B cell (primary cell): ENCODE measurements around the gene PGLYRP3. TPM values are rescaled to one million over a fixed set of nuclear protein-coding genes. Genes with fewer than 3 reads are reported as not detected.

Source experiments
- ATAC-seq: fragments of 200-7000 bp; cut with Tn5 transposase; one replicate; pipeline ENCODE4 v1.10.0; 2021; ENCODE audit warnings: low read depth, mild to moderate bottlenecking, moderate number of reproducible peaks, moderate library complexity
- CTCF ChIA-PET: fragments of 350-600 bp; sonication (Branson Sonifier 250); formaldehyde crosslinking; loops from one replicate; lab custom pipeline; 2021; ENCODE audit warnings: antibody characterized with exemption, inconsistent platforms; lab: Charles Lee
- POLR2A ChIA-PET: fragments of 350-600 bp; sonication (Branson Sonifier 250); formaldehyde crosslinking; loops from one replicate; lab custom pipeline; 2021; ENCODE audit warnings: antibody characterized with exemption; lab: Charles Lee
- DNase-seq: peaks from one replicate; pipeline ENCODE4 v3.0.0; 2013
- H2AFZ ChIP-seq: 2 replicates; pipeline ENCODE4 v1.6.1; 2012; ENCODE audit warnings: mild to moderate bottlenecking, low read depth, low read length; ENCODE audit not compliant: insufficient read depth, poor library complexity, severe bottlenecking
- H3K27ac ChIP-seq, 2 donors: 1 replicate in 1 of 2; 2 replicates in 1 of 2; pipeline ENCODE4 v1.5.1; 2012 to 2013; ENCODE audit warnings: low read length in 2 of 2, mild to moderate bottlenecking in 2 of 2, moderate library complexity in 1 of 2
- H3K27me3 ChIP-seq, 4 experiments: fragments of 200-600 bp in 1 of 4; sonication (generic) in 1 of 4; replicated peaks in 1 of 4; 1 replicate in 2 of 4; 2 replicates in 2 of 4; pipeline versions ENCODE4 v1.6.1 to v1.7.0; 2013 to 2016; ENCODE audit warnings: low read length in 3 of 4, mild to moderate bottlenecking in 2 of 4, mixed read lengths in 1 of 4, moderate library complexity in 1 of 4; ENCODE audit not compliant: insufficient read depth in 4 of 4, control insufficient read depth in 3 of 4; ENCODE audit errors: control extremely low read depth in 1 of 4
- H3K36me3 ChIP-seq, 2 experiments: replicated peaks in 1 of 2; 1 replicate in 1 of 2; 2 replicates in 1 of 2; pipeline versions ENCODE4 v1.6.1 to v1.7.1; 2013; ENCODE audit warnings: low read length in 1 of 2; ENCODE audit not compliant: insufficient read depth in 2 of 2, control insufficient read depth in 1 of 2; ENCODE audit errors: control extremely low read depth in 1 of 2, extremely low read depth in 1 of 2
- H3K4me1 ChIP-seq, 2 donors: fragments of 200-600 bp in 1 of 2; sonication (generic) in 1 of 2; 1 replicate in 1 of 2; 2 replicates in 1 of 2; pipeline versions ENCODE4 v1.5.1 to v1.6.1; 2013 to 2017; ENCODE audit warnings: low read length in 2 of 2; ENCODE audit not compliant: control insufficient read depth in 2 of 2, insufficient read depth in 2 of 2
- H3K4me2 ChIP-seq: replicated peaks from 2 replicates; pipeline ENCODE3; 2012; ENCODE audit warnings: mild to moderate bottlenecking, low read depth, low read length; ENCODE audit not compliant: poor library complexity, severe bottlenecking
- H3K4me3 ChIP-seq, 5 experiments: fragments of 200-600 bp in 1 of 5; sonication (generic) in 1 of 5; 1 replicate in 3 of 5; 2 replicates in 2 of 5; pipeline versions ENCODE4 v1.5.1 to v1.7.0; 2011 to 2016; ENCODE audit warnings: low read length in 4 of 5, mild to moderate bottlenecking in 4 of 5, low read depth in 2 of 5, control low read depth in 1 of 5, moderate library complexity in 1 of 5; ENCODE audit not compliant: insufficient read depth in 1 of 5; ENCODE audit errors: control extremely low read depth in 1 of 5, extremely low read depth in 1 of 5
- H3K79me2 ChIP-seq: fragments of 200-600 bp; sonication (generic); one replicate; pipeline ENCODE4 v1.6.0; 2016; ENCODE audit warnings: low read length; ENCODE audit not compliant: control insufficient read depth, insufficient read depth
- H3K9ac ChIP-seq: fragments of 200-600 bp; sonication (generic); 2 replicates; pipeline ENCODE4 v1.6.1; 2017; ENCODE audit warnings: mild to moderate bottlenecking, low read length, moderate library complexity
- H3K9me3 ChIP-seq, 3 donors: one replicate each; pipeline versions ENCODE4 v1.6.1 to v1.7.1; 2013; ENCODE audit warnings: low read length in 2 of 3; ENCODE audit not compliant: control insufficient read depth in 2 of 3, insufficient read depth in 1 of 3; ENCODE audit errors: control extremely low read depth in 1 of 3
- H4K20me1 ChIP-seq: 2 replicates; pipeline ENCODE4 v1.6.0; 2012; ENCODE audit warnings: mild to moderate bottlenecking, low read length; ENCODE audit not compliant: insufficient read depth, control insufficient read depth, poor library complexity, severe bottlenecking
- H3K27ac Mint-ChIP-seq: one replicate; pipeline ENCODE4 v1.8.0; 2021; ENCODE audit warnings: mixed read lengths
- H3K27me3 Mint-ChIP-seq: one replicate; pipeline ENCODE4 v1.8.0; 2021; ENCODE audit warnings: mixed read lengths
- H3K4me1 Mint-ChIP-seq: one replicate; pipeline ENCODE4 v1.8.0; 2021; ENCODE audit warnings: mixed read lengths
- H3K4me3 Mint-ChIP-seq: one replicate; pipeline ENCODE4 v1.8.0; 2021; ENCODE audit warnings: mixed read lengths
- H3K9me3 Mint-ChIP-seq: one replicate; pipeline ENCODE4 v1.8.0; 2022; ENCODE audit warnings: mixed read lengths; ENCODE audit not compliant: insufficient read depth
- EZH2 ChIP-seq: IDR thresholded peaks from 2 replicates; pipeline ENCODE4 v1.6.1; 2012; ENCODE audit warnings: borderline replicate concordance, low read depth, mild to moderate bottlenecking, moderate library complexity, low read length; ENCODE audit not compliant: insufficient read depth, poor library complexity, severe bottlenecking
- WGBS: methylation state at CpG from one replicate; pipeline ENCODE4 v1.1.5; 2013; ENCODE audit warnings: missing lambda C conversion rate; ENCODE audit not compliant: insufficient coverage; 5-methylcytosine and 5-hydroxymethylcytosine counted together
- intact Hi-C: fragments of 100-400 bp; cut with micrococcal nuclease; formaldehyde crosslinking; loops from one replicate; pipeline ENCODE4 v1.10.0; 2022
- polyA plus RNA-seq: library from polyadenylated mRNA; depleted of rRNA; stranded (reverse); fragments of >200 nt; gene quantifications from 2 replicates; pipeline ENCODE4 v1.2.3, GENCODE V29; 2012
- total RNA-seq, 2 donors: library from RNA; stranded (reverse); fragments of 120-200 nt in 1 of 2; gene quantifications; 1 replicate in 1 of 2; 2 replicates in 1 of 2; pipeline versions ENCODE4 v1.2.3 to v1.2.4, GENCODE V29; 2013 to 2022
- TF ChIP-seq, protein P1 (sequence below): fragments of 200-600 bp; IDR thresholded peaks from one replicate; pipeline ENCODE4 v1.8.0; 2022; ENCODE audit warnings: antibody characterized with exemption, mild to moderate bottlenecking

The PGLYRP3 gene
- total and polyA plus RNA-seq, 2 donors (not counting 1 experiment from before 2014, with no cell fraction given): not detected

DNA sequence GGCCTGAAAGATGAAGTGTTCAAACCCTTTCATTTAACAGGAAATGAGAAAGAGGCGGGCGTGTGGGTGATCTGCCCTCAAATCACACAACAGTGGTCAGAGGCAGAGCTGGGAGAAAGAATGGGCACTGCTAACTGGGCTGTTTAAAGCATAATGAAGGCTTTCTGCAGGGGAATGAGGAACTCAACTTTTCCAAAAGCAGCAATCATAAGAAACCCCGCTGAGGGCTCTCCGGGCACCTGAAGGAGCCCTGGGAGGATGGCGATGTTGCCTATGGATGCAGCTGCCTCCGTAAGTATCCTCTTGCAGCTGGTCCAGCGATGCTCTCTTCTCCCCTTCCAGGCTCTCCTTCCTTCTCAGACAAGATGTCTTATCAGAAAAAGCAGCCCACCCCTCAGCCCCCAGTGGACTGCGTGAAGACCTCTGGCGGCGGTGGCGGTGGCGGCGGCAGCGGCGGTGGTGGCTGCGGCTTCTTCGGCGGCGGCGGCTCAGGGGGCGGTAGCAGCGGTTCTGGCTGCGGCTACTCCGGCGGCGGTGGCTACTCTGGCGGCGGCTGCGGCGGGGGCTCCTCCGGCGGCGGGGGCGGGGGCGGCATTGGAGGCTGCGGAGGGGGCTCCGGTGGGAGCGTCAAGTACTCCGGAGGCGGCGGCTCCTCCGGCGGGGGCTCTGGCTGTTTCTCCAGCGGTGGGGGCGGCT, 52.0 kb downstream of the PGLYRP3 start:
- H3K4me3 ChIP-seq: peak overlapping the region in 3 of 5 experiments; percentile 48 to 72 (median 56)
- ChIA-PET POLR2A (no interaction called here), CTCF (no interaction called here)
- 1% methylated on average over 42 of the region's 45 CpGs for WGBS
- no peaks in the 10 kb centered on the region for H3K9me3 Mint-ChIP-seq
- H3K27ac ChIP-seq: no peak overlapping the region
- H4K20me1 ChIP-seq: no peaks in the 10 kb centered on the region
- peak overlapping the region; percentile 64 for H3K27ac Mint-ChIP-seq
- intact Hi-C loops: no loop called here
- peak; percentile 40 for DNase-seq
- no peaks in the 10 kb centered on the region for H3K9me3 ChIP-seq
- peak overlapping the region; percentile 92 for H3K4me2 ChIP-seq
- peaks cover 30% of the 10 kb centered on the region for H3K4me1 Mint-ChIP-seq
- TF ChIP-seq, protein P1, sequence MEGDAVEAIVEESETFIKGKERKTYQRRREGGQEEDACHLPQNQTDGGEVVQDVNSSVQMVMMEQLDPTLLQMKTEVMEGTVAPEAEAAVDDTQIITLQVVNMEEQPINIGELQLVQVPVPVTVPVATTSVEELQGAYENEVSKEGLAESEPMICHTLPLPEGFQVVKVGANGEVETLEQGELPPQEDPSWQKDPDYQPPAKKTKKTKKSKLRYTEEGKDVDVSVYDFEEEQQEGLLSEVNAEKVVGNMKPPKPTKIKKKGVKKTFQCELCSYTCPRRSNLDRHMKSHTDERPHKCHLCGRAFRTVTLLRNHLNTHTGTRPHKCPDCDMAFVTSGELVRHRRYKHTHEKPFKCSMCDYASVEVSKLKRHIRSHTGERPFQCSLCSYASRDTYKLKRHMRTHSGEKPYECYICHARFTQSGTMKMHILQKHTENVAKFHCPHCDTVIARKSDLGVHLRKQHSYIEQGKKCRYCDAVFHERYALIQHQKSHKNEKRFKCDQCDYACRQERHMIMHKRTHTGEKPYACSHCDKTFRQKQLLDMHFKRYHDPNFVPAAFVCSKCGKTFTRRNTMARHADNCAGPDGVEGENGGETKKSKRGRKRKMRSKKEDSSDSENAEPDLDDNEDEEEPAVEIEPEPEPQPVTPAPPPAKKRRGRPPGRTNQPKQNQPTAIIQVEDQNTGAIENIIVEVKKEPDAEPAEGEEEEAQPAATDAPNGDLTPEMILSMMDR: no peak
- TF ChIP-seq EZH2: no peak
- H2AFZ ChIP-seq: peak overlapping the region; percentile 72
- H3K4me1 ChIP-seq: peaks cover 26% of the 10 kb centered on the region in 2 donors
- H3K27me3 ChIP-seq: peaks cover 0 to 27% (median 12%) of the 10 kb centered on the region in 4 experiments
- peak; percentile 11 for ATAC-seq
- H3K27me3 Mint-ChIP-seq: peaks cover 31% of the 10 kb centered on the region
- H3K4me3 Mint-ChIP-seq: peak overlapping the region; percentile 90
- H3K36me3 ChIP-seq: no peaks in the 10 kb centered on the region
- no peaks in the 10 kb centered on the region for H3K79me2 ChIP-seq
- peak overlapping the region; percentile 74 for H3K9ac ChIP-seq

DNA sequence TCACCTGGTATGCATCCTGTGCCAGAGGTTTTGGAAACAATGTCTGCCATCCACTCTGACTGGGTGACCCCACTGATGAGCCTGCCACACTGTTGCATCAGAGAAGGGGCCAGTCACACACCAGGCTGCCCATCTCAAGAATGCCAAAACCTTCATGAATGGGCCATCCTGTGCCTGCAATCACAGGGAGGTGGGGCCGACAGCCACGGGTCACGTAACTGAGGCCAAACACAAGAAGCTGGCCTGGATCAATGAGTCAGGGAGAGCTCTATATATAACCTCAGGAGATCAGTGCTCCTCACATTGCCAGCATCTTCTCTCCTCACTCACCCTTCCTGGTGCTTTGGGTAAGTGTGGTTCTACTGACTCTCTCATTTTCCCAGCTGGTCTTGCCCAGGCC, 53.4 kb downstream of the PGLYRP3 start, which contains the start of gene LORICRIN:
Gene LORICRIN, plus strand, starts transcription at position 301 of the 400 bp plus-strand sequence. CDS start 1,263 bp downstream, outside the sequence.
- H3K27ac ChIP-seq: no peak within 1 kb of the TSS
- H3K4me2 ChIP-seq: peak within 1 kb of the TSS; percentile 92
- ATAC-seq: no peak
- no peaks in the 10 kb centered on the region for H3K9me3 ChIP-seq
- POLR2A ChIA-PET: no interaction called here
- H2AFZ ChIP-seq: peak within 1 kb of the TSS; percentile 72
- Mint-ChIP-seq H3K4me1 (peaks cover 30% of the 10 kb centered on the region), H3K4me3 (peak within 1 kb of the TSS; percentile 90), H3K27ac (peak within 1 kb of the TSS; percentile 64), H3K9me3 (no peaks in the 10 kb centered on the region), H3K27me3 (peaks cover 27% of the 10 kb centered on the region)
- no peaks in the 10 kb centered on the region for H3K79me2 ChIP-seq
- peaks cover 26% of the 10 kb centered on the region in 2 donors for H3K4me1 ChIP-seq
- H4K20me1 ChIP-seq: no peaks in the 10 kb centered on the region
- H3K27me3 ChIP-seq: peaks cover 0 to 27% (median 9%) of the 10 kb centered on the region in 4 experiments
- H3K9ac ChIP-seq: peak within 1 kb of the TSS; percentile 74
- peak within 1 kb of the TSS in 3 of 5 experiments; percentile 48 to 72 (median 56) for H3K4me3 ChIP-seq
- TF ChIP-seq, protein P1: no peak
- TF ChIP-seq EZH2: no peak
- WGBS: 100% methylated on average over 3 of the region's 3 CpGs
- intact Hi-C loops: no loop called here
- H3K36me3 ChIP-seq: no peaks in the 10 kb centered on the region
- CTCF ChIA-PET: no interaction called here
- no peak for DNase-seq
